AG08396 (cell line): ENCODE data around the gene RREB1.

Experiments
- DNase-seq: peaks from one replicate; pipeline ENCODE4 v3.0.0; 2012; ENCODE audit warnings: low spot score, mixed read lengths

The RREB1 gene

DNA sequence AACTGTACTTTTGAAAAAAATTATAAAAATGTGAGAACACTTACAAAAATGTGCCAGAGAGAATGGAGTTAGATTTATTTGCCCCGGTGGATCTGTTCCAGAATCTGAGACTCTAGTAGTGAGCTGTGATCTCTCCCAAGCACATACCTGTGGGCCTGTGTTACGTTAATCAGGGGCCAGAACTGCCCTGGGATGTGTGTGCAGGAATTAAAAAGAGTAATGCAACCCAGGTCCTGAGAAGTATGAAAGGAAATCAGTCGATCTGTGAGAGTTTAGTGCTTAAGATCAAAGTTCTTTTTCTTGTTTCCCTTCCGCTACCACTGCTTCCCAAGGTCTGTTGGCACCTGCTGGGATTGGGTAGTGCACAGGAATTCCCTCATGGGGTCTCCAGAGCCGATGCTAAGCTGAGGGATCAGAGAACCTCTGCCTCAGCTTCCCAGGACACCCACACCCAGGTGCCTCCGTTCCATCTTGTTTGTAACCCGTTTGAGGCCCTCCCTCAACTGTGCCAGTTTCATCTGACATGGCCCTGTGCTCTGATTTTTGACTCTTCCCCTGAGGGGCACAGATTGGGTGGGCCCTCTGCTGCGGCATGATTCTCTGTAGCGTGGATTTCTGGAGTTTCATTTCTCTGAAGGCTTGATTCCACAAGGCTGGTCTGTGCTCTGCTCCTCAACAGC is 87.7 kb downstream of the RREB1 start:
- no peak for DNase-seq

DNA sequence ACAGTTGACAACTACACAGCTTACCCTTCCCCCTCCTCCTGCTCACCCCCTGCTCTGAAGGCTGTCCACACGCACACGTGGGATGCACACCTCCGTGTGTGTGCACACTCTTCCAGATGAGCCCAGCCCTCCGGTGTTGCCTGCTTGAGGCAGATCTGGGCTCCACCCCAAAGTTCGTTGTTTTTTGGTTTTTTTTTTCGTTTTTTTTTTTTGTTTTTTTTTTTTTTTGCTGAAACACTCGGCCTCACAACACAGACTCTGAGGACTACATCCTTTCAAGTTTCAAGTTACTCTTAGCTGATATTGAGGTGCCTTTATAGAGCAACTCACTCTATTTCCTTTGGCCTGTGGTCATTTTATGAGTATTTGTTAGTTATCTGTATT is 88.2 kb downstream of the RREB1 start:
- DNase-seq: no peak

DNA sequence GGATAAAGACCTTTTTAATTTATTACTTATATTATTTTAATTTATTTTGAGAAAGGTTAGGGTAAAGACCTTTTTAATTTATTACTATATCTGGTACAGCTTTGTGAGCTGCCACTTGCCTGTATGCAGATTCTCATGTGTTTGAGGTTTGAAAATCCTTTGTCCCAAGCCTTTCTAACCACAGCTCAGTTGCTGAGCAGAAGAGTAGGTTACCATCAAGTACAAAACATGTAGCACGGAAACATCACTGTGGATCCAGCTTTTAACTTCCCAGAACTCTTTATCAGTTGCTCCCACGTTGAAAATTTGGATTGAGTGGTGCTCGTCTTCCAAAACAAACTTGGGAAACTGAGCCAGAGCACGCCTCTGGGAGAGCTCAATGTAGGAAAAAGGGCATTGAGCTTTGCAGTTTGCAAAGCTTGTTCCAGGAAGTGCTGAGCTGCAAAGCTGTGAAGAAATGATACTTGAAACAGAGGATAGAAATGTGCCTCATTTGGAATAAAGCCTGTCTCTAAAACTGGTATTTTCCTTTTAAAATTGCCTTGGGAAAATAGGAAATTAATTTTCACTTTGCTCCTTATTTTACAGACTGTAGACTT is 89.0 kb downstream of the RREB1 start:
- no peak for DNase-seq

DNA sequence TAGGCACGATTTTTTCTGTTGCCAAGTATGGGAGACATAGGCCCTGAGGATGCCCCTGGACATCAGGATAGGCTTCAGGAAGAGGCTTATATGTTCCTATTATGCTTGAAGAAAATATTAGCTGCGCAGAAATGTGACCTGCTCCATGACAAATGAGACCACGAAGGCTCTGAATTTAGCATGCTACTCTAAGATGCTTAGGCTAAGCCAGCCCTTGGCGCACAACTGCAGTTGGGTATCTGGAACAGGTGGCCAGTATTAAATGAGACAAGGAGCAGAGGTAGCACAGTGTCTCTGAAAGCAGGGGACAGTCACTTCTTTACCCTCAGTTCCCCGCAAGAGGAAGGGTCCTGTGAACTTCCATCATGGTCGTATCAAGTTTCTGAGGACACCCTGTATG is 90.0 kb downstream of the RREB1 start:
- DNase-seq: no peak

DNA sequence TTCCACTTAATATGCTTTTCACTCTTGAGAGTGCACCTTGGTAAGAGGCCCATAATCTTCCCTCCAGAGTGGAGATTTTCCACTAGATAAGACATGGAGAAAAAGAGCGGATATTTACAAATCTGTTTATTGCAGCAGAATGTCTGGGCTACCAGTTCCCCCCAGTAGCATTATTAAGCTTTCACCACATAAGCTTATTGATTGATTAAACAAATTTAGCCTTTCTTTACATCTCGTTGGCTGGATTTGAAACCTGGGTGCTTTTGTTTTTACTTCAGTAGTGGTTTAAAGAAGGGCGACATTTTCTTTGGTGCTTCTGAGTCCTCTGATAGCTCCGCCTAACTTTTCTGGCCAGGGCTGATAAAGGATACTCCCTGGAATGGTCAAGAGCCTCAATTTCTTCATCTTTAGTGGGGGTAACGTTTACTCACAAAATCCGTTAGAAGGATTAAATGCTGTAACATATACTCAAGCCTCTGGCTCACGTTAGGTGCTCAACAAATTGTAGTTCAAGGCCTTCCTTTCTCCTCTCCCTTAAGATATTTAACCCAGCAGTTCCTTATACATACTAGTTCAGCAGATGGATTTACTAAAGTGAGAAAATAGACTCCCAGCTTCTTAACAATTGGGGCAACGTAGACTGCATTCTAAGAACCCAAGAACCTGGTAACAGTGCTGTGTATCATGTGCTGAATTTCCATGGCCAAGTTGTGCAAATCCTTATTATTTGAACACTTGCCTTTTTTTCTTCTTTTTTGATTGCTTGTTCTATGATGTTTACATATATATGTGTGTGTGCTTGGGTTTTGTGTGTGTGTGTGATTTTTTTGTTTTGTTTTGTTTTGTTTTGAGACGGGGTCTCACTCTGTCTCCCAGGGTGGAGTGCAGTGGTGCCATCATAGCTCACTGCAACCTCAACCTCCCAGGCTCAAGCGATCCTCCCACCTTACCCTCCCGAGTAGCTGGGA is 91.4 kb downstream of the RREB1 start:
- DNase-seq: no peak

DNA sequence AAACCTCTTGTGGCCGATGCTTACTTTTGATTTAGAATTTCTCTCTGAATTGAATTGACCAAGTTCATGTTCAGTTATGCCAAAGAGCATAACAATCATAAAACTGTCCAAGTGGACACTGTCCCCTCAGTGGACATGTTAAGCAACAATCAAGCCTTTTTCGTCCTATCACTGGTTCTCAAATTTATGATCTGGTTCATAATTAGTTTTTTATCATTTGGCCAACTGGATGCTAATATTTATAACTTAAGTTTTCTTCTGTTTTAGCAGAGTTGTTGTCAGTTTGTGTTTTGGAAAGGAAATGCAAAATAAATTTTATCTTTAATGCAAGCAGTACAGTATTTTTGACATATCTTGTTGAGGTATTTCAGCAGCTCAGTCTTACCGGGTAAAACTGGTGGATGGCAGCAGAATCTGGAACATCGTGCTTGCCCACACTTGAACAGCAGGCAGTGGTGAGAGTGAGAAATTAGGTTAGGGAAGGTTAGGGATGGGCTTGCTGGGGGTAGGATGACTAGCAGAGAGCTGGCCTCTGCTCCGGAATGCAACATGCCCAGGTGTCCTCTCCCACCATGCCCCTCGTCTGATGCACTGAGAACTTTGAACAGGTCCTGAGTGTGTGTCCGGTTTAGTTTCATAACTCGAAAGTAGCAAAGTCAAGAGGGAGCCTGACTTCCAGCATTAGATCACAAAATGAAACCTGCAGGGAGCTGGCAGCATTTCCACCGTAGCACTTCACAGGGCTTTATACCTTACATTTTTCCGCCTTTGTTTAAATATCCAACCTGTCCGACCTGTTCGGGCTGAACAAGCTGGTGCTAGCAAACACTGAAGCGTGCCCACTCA is 93.1 kb downstream of the RREB1 start:
- DNase-seq: no peak

DNA sequence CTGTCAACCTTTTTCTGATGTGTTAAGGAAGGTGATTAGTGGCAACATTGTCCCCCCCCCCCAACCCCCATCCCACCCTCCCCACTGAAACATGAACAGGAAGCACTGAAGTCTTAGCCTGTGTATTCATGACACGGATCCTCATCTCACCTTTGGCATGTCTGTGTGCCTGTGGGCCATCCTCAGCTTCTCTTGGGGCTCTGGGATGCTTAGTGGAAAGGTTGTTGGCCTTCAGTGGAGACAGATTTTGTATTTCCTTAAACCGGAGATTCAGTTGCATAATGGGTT is 93.6 kb downstream of the RREB1 start:
- DNase-seq: no peak

DNA sequence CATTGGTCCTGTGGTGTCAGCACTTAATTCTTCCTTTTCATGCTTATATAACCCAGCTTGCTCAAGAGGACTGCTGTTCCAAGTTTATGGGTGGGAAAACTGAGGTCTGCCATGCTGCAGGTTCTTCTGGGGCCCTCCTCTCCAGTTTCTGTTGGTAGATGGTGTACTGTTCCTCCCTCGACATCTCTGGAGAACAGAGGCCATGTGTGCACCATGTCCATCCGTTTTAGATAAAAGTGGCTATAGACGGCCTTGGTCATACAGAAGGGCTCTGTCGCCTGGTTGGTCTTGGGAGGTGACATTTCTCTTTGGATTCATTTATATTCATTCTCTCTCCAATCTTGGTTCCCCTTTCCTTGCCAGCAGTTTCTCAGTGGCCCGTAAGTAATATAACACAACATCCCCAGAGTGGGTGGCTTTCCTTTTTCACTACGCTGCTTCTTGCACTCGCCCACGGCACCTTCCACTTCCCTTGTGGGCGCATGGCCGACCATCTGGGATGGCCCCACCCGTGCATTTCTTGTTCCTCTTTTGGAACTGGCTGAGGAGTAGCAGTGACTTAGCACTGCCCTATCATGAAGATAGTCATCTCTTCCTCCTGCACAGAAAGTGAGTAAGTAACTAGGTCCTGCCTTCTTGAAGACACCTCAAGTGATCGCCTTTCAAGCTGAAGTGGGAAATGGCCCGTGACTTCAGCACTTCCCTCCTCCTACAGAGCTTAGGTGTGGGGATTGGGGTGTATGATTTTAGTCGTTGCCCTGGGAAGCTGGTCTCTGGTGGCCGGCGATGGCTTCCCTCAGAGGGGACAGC is 94.2 kb downstream of the RREB1 start:
- no peak for DNase-seq

DNA sequence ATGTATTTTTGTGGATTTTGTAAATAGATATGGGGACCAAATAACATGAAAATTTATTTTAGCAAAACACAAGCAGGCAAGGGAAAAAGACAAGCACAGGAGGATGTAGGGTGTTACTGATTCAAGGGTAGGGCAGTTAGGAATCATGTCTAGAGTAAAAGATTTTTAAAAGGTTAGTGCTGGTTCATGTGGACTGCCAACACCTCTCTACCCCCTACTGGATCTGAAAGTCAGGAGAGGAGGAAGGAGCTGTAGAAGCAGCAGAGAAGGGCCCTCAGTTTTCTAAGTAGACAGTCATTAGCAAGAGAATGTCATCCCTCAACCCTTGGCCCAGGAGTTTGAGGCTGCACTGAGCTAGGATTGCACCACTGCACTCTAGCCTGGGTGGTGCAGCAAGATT is 95.2 kb downstream of the RREB1 start:
- no peak for DNase-seq

DNA sequence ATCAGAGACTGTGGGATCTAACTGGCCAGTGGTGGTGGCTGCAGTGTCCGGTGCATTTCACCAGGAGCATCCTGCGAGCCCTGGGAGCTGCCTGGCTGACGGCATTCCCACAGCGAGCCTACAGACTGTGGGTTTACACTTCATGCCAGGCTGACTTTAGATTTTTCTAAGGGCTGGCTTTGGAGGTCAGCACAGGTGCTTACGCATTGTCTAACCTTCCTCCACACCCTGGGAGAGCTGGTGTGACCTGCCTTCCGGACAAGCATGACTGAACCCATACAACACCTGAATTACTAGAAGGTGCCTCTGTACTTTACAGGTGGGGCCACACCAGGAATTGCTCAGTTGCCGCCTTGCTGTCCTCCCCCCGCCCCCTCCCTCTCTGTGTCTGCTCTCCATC is 96.2 kb downstream of the RREB1 start:
- DNase-seq: no peak

DNA sequence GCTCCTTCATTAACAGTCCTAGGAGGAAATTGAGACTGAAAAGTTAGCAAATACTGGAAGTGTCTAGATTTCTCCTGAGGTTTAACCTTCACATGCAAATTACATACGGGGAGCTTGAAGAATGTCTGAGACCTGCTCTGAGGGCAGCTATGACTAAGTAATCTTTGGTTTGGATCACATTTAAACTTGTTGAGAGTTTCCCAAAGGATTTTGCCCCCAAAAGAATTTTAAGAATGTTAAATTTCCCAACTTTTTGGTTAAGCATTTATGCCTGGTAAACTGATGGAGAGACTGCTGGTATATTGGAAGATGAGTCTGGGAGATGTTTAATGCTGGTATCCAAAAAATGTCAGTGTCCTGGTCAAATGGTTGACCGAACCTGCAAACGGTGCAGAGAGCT is 97.0 kb downstream of the RREB1 start:
- no peak for DNase-seq

DNA sequence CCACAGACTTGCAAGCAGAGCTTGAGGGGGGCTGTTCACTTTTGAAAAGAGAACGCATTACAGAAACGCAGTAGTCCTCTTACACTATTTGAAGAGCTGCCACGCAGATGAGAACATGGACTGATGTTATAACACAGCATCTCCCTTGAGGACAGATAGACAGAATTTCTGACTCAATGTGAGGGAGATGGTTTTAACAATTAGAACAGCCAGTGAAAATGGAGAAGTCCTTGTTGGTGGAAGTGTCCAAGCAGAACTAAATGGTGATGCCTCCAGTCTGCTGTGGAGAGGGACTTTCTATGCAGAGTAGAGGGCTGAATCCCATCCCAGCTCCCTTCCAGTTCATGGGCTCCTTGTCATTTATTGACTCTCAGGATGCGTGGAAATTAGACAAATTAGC is 100.0 kb downstream of the RREB1 start:
- DNase-seq: no peak

DNA sequence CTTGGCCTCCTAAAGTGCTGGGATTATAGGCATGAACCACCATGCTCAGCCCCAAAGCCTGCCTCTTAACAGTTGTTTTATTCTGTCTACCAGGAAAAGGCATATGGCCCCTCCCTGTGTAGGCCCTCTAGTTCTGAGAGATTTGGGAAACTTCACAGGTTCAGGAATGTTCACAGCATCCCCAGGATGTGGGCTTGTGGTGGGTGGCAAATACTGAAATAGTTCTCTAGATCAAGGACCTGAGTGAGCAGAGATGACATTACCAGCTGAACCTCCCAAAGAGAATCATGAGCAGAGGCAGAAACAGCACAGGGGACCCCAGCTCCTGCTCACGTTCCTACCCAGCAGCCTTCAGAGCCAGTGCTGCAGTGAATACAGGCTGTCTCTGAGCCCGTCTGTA is 105.7 kb downstream of the RREB1 start:
- DNase-seq: no peak

DNA sequence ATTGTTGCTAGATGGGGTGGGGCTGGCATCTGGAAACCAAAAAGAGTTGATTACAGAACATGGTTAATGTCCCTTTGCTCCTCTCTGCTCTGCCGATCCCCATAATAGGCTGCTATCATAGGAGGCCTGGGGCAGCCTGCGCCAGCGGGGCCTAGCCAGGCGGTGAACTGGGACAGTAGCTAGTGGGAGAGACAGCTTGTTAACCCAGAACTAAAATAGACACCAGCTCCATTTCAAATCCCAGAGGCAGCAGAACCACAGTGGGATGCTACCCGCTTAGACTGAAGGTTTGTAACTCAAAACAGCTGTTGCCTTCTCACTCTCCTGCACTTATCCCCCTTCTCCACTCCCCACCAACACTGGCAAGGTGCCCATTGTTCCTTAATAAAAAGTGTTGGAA is 106.7 kb downstream of the RREB1 start:
- DNase-seq: no peak

DNA sequence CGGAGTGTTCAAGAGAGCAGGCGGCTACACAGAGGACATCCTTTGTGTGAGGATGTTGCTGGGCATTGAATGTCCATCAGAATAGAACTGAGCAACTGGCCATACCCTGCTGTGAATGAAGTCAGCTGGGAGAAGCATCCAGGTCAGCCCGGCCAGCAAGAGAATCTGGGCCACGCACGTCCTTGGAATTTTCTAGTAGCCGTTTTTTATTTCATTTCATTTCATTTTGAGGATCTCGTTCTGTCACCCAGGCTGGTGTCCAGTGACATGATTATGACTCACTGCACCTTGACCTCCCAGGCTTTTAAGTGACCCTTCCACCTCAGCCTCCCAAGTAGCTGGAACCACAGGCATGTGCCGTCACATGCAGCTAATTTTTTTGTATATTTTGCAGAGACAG is 107.4 kb downstream of the RREB1 start:
- peak; percentile 53 for DNase-seq

DNA sequence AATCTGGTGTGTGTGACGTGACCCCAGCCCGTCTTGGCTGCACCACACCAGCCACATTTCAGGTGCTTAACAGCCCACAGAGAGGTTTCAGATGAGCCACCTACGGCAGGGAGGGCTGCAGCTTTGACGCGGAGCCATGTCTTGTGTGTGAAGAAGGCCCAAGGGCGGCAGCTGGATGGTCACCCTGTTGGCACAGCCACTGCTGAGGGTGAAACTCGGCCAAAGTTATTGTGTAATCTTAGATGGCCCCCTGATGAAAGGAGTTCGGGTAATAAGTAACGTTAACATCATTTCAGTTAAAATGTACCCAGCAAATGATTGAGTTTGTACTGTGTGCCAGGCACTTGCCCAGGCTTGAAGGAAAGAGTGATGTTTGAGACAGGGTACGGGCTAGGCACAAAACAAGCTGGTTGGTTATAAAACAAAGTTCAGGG is 108.1 kb downstream of the RREB1 start:
- no peak for DNase-seq

DNA sequence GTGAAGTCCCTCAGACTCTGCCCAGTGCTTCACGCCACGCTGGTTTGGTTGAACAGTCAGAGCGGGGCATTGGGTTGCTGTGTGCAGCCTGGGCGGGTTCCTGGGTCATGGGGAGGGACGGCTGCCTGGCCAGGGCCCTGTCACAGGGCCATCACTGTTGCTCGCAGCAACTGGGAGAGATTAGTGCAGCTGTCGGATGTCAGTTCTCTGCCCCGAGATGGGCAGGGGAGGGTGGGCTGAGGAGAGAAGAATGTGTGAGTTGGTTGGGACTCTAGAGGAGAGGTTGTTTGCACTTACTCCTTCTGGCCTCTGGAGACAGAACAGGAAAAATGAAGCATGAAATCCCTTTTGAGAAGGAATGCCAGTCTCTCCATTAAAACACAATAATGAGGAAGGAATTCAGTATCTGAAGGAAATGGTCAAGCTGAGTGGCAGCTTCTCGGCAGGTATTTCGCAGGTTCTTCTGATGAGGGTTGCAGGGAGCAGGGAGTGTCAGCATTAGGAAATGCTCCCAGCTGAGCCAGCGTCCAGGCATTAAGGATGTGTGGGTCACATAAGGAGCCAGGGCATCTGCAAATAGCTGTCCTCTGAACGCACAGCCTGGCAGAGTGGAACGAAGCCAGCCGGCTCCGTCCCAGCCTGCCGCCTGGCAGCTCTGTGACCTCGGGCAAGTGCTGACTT is 109.3 kb downstream of the RREB1 start:
- no peak for DNase-seq

DNA sequence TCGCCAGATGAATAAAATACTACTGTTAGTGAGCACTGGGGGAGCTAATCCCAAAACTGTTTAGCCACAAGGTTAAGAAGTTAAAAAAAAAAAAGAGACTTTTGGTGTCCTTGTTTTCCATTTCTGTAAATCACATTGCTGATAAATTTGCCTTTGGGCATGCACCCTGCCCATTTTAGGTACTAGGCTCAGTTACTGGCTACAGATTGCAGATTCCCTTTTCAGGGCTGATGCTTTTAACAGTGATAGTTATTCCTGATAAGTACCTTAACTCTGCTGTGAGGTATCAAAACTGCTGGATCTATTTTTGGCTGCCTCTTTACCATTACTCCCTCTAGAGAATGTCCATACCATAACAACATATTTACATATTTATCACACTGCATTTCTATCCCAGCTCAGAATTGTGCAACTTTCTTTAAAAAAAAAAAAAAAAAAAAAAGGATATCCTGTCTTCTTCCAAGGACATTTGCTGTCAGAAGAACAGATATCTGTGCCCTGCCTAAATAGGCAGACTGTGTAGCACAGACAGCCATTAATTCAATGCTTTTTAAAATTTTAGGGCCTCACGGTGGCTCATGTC is 110.7 kb downstream of the RREB1 start:
- no peak for DNase-seq

DNA sequence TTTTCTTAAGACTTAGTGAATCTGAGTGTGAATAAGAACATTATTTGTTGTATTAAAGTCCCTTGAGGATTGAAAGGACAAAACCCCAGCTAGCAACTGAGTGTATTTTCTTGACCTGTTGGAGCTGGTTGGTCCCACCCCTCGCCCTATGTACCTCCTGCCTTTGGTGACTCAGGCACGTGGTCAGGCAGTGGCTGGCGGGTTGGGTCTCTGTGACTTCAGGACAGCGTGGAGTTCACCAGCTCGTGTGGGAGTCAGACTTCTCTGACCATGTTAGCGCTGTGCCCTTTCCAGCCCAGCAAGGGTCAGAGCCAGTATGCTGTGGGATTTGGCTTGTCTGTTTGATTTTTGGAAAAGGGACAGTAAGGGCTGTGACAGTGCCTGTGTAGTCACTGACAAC is 111.5 kb downstream of the RREB1 start:
- no peak for DNase-seq

DNA sequence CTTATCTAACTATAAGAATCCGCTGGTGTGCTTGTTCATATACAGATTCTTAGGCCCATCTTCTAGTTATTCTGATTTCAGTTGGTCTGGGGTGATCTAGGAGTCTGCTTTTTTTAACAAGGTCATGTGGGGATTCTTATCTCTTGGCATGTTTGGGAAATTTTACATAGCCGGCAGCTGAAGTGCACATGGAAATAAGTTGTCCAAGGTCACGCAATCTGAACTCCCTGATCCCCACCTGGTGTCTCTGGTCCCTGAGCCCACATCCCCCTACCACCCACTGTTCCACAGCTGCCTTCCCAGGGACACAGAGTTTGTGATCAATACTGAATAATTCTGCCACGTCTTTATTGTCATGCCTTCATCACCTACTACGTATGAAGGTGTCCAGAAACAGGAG is 114.4 kb downstream of the RREB1 start:
- DNase-seq: no peak

DNA sequence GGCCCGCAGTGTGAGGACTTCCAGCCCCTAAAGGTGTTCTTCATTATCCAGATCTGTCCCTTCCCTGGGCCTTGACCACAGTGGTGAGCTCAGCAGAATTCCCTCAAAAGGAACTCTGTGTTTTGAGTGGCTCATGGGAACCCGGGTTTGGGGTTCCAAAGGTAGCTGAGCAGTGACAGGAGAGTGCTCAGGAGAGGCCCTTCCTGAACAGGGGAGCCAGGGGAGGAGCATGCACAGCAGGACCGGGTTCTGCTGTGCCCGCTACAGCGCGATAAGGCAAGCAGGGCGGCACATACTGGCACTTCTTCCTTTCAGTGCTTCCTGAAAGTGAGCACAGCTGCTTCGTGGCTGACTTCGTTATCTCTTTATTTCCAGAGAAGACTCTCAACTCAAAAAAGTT is 117.0 kb downstream of the RREB1 start:
- DNase-seq: no peak
